Activated naive CD8-positive, alpha-beta T cell treated with anti-CD3 and anti-CD28 coated beads, Interleukin-2, amount 10 ng/mL, durations not matched to agents 7 days and 5 days (primary cell): ENCODE results near the gene FOXN1. TPM values are rescaled to one million over a fixed set of nuclear protein-coding genes. Genes with fewer than 3 reads are reported as not detected.

Experiments
- ATAC-seq: fragments of 150-1000 bp; cut with Tn5 transposase; one replicate; pipeline ENCODE4 v1.10.0; 2021; ENCODE audit warnings: low read depth, moderate library complexity
- POLR2A ChIA-PET: fragments of 350-600 bp; sonication (Branson Sonifier 250); formaldehyde crosslinking; loops from one replicate; lab custom pipeline; 2021; ENCODE audit warnings: antibody characterized with exemption; lab: Charles Lee
- DNase-seq: peaks from one replicate; pipeline ENCODE4 v3.0.0; 2021
- H3K27ac Mint-ChIP-seq: one replicate; pipeline ENCODE4 v1.8.0; 2022; ENCODE audit warnings: mild to moderate bottlenecking, mixed read lengths
- H3K27me3 Mint-ChIP-seq: one replicate; pipeline ENCODE4 v1.8.0; 2022; ENCODE audit warnings: mild to moderate bottlenecking, moderate library complexity, mixed read lengths
- H3K36me3 Mint-ChIP-seq: one replicate; pipeline ENCODE4 v1.8.0; 2021; ENCODE audit warnings: mild to moderate bottlenecking, mixed read lengths
- H3K4me1 Mint-ChIP-seq: one replicate; pipeline ENCODE4 v1.8.0; 2021; ENCODE audit warnings: mixed read lengths
- H3K4me3 Mint-ChIP-seq: one replicate; pipeline ENCODE4 v1.8.0; 2022; ENCODE audit warnings: mild to moderate bottlenecking, moderate library complexity, mixed read lengths
- H3K9me3 Mint-ChIP-seq: one replicate; pipeline ENCODE4 v1.8.0; 2021; ENCODE audit warnings: mixed read lengths
- total RNA-seq, 2 experiments: library from RNA; stranded (reverse); gene quantifications; one replicate each; pipeline ENCODE4 v1.2.3, GENCODE V29; 2021

The FOXN1 gene
- total RNA-seq, 2 experiments from 2014 or later: not detected

DNA sequence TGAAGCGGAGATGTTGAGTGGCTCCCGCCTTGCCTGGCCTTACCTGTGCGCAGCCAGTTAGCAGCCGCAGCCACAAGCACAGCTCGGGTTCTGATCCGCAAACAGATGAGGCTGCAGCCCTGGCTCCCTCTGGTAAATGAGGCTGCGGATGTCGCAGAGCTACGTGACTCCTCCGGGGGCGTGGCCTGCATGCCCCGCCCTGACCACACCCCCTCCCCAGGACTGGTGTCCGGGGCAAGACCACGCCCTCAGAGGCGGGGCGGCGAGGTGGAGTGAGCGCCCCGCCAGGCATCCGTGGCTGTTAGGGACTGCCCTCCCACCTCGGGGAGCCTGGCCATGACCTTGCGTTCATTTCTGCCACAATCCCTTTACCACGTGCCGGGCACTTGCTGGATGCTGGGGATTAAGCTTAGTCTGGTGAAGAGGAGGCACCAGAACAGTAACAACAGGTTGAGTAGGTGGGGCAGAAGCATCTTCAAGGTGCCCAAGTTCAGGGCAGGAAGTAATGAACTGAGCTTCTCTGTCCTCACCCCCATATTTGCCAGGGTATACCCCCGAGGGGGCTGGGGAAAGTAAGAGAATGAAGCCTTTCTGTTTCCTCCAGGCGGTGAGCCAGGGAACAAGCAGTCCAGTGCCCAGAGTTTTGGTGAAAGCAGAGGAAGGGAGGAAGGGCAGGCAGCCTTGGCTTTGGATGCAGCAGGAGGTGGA lies 70.8 kb downstream of the FOXN1 start, which contains the start of gene ALDOC:
Gene ALDOC, minus strand, starts transcription at position 138 of the 708 bp plus-strand sequence. CDS start 1,363 bp downstream, outside the sequence.
- POLR2A ChIA-PET: interaction anchor here (0.9 to 3.7 kb wide), 12 partner anchors 11 to 143 kb away, joined by 3 to 33 read pairs (median 4); partner anchors contain the start of genes BLTP2, PROCA1, RPL23A and SPAG5
- ATAC-seq: peak; percentile 88
- Mint-ChIP-seq H3K36me3 (peaks cover 24% of the 10 kb centered on the region), H3K27me3 (no peaks in the 10 kb centered on the region), H3K4me1 (peaks cover 20% of the 10 kb centered on the region), H3K9me3 (no peaks in the 10 kb centered on the region), H3K27ac (peak within 1 kb of the TSS; percentile 89), H3K4me3 (peak within 1 kb of the TSS; percentile 92)
- peak; percentile 99 for DNase-seq

DNA sequence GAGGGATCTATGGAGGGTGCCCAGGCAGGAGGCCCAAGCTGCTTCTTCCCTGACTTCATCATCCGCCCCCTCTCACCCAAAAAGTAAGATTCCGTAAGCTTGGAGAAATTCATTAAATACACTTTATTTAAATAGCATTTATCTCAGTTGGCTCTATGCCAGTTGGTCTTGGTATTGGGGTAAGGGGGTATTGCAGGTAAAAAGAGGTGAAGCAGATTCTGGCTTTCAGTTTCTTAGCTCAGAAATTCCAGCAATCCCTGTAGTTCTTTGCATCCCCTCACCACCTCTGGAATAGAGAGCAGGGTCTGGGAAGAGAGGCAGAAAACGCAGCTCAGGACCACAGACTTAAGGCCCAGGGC lies 71.3 kb downstream of the FOXN1 start:
- no peak overlapping the region for H3K4me3 Mint-ChIP-seq
- no peaks in the 10 kb centered on the region for H3K27me3 Mint-ChIP-seq
- peak overlapping the region; percentile 89 for H3K27ac Mint-ChIP-seq
- H3K9me3 Mint-ChIP-seq: no peaks in the 10 kb centered on the region
- POLR2A ChIA-PET: interaction anchor here (0.9 to 3.7 kb wide), 9 partner anchors 19 to 143 kb away, joined by 3 to 33 read pairs (median 6); partner anchors contain the start of genes BLTP2, PROCA1, RPL23A and SPAG5
- ATAC-seq (no peak), DNase-seq (no peak)
- H3K4me1 Mint-ChIP-seq: peaks cover 15% of the 10 kb centered on the region
- H3K36me3 Mint-ChIP-seq: peaks cover 24% of the 10 kb centered on the region

DNA sequence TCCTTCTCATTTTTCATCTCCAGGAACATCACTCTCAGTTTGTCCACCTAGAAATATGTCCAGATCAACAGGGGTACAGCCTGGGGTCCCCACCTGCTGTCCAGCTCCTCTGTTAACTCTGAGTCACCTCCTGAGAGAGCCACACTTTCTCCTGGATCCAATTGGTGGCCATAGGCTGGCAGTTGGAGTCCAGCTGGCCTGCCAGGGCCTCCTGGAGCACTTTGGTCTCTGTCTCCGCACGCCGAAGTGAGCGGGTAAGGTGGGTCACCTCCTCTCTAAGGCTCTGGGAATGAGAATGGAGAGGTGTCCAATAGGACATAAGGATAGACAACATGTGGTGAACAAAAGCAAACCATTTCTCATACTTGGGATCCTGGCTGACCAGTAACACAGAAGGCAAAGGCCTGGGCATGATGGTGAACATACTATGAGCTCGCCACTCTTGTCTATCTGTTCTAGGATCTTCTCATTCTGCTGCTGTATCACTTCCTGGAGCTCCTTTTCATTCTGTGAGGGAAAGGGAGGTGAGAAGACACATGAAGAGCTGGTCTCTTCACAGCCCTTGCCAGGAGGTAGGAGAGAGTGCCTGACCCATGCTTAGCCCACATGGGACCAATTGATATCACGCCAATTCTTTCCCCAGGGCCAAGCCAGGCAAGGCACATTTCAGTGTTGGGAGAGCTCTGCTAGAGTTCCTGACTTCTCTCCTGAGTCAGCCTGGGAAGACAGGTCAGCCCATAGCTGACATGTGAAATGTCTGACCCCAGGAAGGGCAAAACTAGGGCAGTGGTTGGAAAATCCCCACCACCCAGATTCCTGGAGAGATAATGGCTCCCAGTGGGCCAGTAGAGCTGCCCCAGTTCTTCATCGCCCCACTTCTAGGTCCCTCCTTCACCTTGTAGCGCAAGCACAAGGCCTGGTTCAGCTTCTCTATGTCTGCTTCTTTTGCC lies 72.4 kb downstream of the FOXN1 start:
- Mint-ChIP-seq H3K4me1 (peaks cover 12% of the 10 kb centered on the region), H3K9me3 (no peaks in the 10 kb centered on the region), H3K27ac (no peak overlapping the region), H3K4me3 (no peak overlapping the region), H3K27me3 (no peaks in the 10 kb centered on the region), H3K36me3 (peaks cover 24% of the 10 kb centered on the region)
- DNase-seq (no peak), ATAC-seq (no peak)
- POLR2A ChIA-PET: interaction anchor here (0.5 to 2.3 kb wide), 4 partner anchors 11 to 66 kb away, joined by 3 to 12 read pairs (median 4); partner anchors contain the start of gene BLTP2

DNA sequence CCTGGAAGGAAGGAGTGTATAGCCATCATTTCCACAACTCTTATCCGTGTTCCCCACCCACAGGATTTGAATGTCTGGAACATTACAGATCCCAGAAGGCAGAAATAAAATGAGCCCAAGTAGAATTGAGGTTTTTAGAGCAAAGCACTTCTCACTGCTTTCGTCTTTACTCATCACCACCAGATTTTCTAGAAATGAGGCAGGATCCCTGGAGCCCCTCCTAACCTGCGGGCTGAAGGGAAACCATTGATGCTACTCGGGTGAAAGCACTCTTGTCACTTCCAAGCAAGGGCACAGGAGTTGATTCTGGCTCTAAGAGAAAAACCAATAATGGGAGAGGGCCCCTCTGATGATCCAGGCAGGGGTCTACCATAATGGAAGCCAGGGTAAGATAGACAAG lies 73.4 kb downstream of the FOXN1 start:
- Mint-ChIP-seq H3K4me1 (peaks cover 12% of the 10 kb centered on the region), H3K4me3 (no peak overlapping the region), H3K27me3 (no peaks in the 10 kb centered on the region), H3K36me3 (peaks cover 17% of the 10 kb centered on the region), H3K9me3 (no peaks in the 10 kb centered on the region), H3K27ac (no peak overlapping the region)
- POLR2A ChIA-PET: interaction anchor here (1.5 kb wide), 1 partner anchor 18 kb away, joined by 3 read pairs; no protein-coding TSS in a partner anchor
- ATAC-seq (no peak), DNase-seq (no peak)

DNA sequence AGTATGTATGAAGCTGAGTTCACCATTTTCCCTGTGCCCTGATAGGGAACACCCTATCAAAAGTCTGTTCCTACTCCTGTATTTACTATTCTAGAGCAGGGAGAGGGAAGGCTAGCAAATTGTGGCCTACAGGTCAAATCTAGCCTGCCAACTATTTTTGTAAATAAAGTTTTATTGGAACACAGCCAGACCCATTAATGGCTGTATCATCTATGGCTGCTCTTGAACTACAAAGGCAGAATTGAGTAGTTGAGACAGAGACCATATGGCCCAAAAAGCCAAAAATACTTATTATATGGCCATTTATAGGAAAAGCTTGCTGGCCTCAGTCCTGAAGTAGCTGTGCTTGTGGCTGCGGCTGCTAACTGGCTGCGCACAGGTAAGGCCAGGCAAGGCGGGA lies 74.8 kb downstream of the FOXN1 start:
- peaks cover 18% of the 10 kb centered on the region for H3K36me3 Mint-ChIP-seq
- no peak for ATAC-seq
- peak overlapping the region; percentile 10 for H3K27ac Mint-ChIP-seq
- no peaks in the 10 kb centered on the region for H3K9me3 Mint-ChIP-seq
- peaks cover 9% of the 10 kb centered on the region for H3K4me1 Mint-ChIP-seq
- H3K4me3 Mint-ChIP-seq: no peak overlapping the region
- no peak for DNase-seq
- POLR2A ChIA-PET: interaction anchor here (1.2 to 1.5 kb wide), 2 partner anchors 10 to 17 kb away, joined by 3 to 4 read pairs; partner anchors contain the start of gene PIGS
- H3K27me3 Mint-ChIP-seq: no peaks in the 10 kb centered on the region

DNA sequence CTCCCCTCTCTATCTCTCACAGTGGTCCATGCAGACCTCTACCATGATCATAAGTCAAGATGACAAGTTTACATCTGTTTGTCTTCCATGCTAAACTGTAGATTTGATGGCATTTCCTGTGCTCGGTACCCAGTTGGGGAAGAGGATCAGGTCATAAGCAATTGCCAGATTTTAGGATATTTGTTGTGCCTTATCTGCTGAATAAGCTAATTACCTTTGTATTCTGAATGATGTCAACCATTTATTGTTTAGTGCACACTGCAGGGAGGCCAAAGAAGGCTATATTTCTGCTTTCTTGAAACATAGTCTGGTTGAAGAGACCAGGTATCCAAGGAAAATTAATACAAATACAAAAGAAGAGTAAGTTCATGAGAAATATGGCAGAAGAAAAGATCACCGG lies 76.4 kb downstream of the FOXN1 start:
- no peak overlapping the region for H3K27ac Mint-ChIP-seq
- POLR2A ChIA-PET: interaction anchor here (2.2 kb wide), 1 partner anchor 11 kb away, joined by 5 read pairs; the partner anchor contains the start of gene PIGS
- ATAC-seq: no peak

DNA sequence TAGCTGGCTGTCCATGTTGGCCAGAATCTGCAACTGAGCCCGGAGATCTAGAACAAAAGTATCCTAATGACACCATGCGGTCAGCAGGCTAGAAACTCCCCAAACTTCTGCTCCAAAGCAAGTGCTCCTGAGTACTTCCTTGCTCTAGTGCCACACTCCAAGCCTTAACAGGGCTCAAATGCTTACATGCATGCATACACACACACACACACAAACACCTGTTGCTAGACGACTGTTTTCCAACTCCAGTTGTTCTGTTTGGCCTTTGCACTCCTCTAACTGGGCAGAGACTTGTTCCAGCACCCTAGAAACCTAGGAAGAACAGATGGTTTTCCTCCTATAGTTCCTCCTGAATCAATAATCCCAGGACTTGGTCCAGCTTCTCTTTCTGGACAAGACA lies 78.3 kb downstream of the FOXN1 start:
- Mint-ChIP-seq H3K27ac (no peak overlapping the region), H3K27me3 (no peaks in the 10 kb centered on the region), H3K9me3 (no peaks in the 10 kb centered on the region), H3K4me1 (peaks cover 1% of the 10 kb centered on the region), H3K36me3 (peaks cover 16% of the 10 kb centered on the region), H3K4me3 (no peak overlapping the region)
- POLR2A ChIA-PET: interaction anchor here (1.0 kb wide), 1 partner anchor 14 kb away, joined by 3 read pairs; no protein-coding TSS in a partner anchor
- DNase-seq (no peak), ATAC-seq (no peak)

More for the DNA sequence above, 76.4 kb downstream of the FOXN1 start:
- peaks cover 1% of the 10 kb centered on the region for H3K4me1 Mint-ChIP-seq
- no peak overlapping the region for H3K4me3 Mint-ChIP-seq
- no peaks in the 10 kb centered on the region for H3K9me3 Mint-ChIP-seq
- H3K27me3 Mint-ChIP-seq: no peaks in the 10 kb centered on the region
- peaks cover 15% of the 10 kb centered on the region for H3K36me3 Mint-ChIP-seq
- DNase-seq: no peak

DNA sequence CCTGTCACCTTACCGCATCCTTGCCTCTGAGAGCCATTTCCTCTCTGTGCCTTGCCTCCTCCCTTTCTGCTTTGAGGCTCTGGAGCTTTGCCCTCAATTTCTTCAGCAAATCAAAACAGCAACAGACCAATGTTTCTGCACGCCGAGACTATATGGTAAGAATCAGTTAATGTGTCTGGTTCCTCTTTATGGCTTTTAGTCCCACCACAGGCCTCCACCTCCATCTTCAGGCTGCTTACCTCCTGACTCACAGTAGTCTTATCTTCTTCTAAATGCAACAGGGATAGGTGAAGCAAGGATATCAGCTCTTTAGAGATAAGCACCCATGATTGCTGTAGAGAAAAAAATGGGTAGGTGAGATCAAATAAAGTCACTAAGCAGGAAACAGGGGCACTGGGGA lies 79.7 kb downstream of the FOXN1 start:
- DNase-seq (no peak), ATAC-seq (no peak)
- no peak overlapping the region for H3K27ac Mint-ChIP-seq
- H3K4me3 Mint-ChIP-seq: no peak overlapping the region
- H3K9me3 Mint-ChIP-seq: no peaks in the 10 kb centered on the region
- POLR2A ChIA-PET: no interaction called here
- H3K36me3 Mint-ChIP-seq: peaks cover 12% of the 10 kb centered on the region
- no peaks in the 10 kb centered on the region for H3K27me3 Mint-ChIP-seq
- H3K4me1 Mint-ChIP-seq: no peaks in the 10 kb centered on the region

Other genes starting within 250 kb of the FOXN1 start
- 10 to 100 TPM; 18.8 to 20.9 TPM for gene TMEM97, start 187.1 kb upstream of the FOXN1 start, total RNA-seq
- 10 to 100 TPM; 24.6 to 28.9 TPM for gene IFT20, start 170.9 kb upstream of the FOXN1 start, total RNA-seq
- gene TNFAIP1, start 170.6 kb upstream of the FOXN1 start, total RNA-seq: 10 to 100 TPM; 18.7 to 20.3 TPM
- 10 to 100 TPM; 51.5 to 54.5 TPM for gene POLDIP2, start 148.8 kb upstream of the FOXN1 start, total RNA-seq
- not detected for gene SEBOX, start 141.1 kb upstream of the FOXN1 start, total RNA-seq
- gene VTN, start 136.0 kb upstream of the FOXN1 start, total RNA-seq: under 1 TPM in 1 of 2 experiments, not detected in 1; 0.28 TPM
- gene SARM1, start 134.7 kb upstream of the FOXN1 start, total RNA-seq: 10 to 100 TPM; 25.6 to 25.8 TPM
- gene SLC46A1, start 100.1 kb upstream of the FOXN1 start, total RNA-seq: 1 to 10 TPM; 3.0 to 3.6 TPM
- gene SLC13A2, start 32.7 kb upstream of the FOXN1 start, total RNA-seq: not detected
- gene UNC119, start 46.3 kb downstream of the FOXN1 start, total RNA-seq: 10 to 100 TPM; 54.9 to 57.8 TPM
- 10 to 100 TPM; 60.5 to 63.1 TPM for gene PIGS, start 65.2 kb downstream of the FOXN1 start, total RNA-seq
- gene ALDOC, start 70.5 kb downstream of the FOXN1 start, total RNA-seq: 100 to 1,000 TPM; 142 to 154 TPM
- gene SPAG5, start 92.7 kb downstream of the FOXN1 start, total RNA-seq: 100 to 1,000 TPM; 109 to 118 TPM
- gene RSKR, start 107.8 kb downstream of the FOXN1 start, total RNA-seq: 10 to 100 TPM; 20.7 to 24.9 TPM
- 100 to 1,000 TPM; 144 to 157 TPM for gene BLTP2, start 138.8 kb downstream of the FOXN1 start, total RNA-seq
- 10 to 100 TPM; 47.3 to 50.1 TPM for gene SDF2, start 155.6 kb downstream of the FOXN1 start, total RNA-seq
- gene SUPT6H, start 155.9 kb downstream of the FOXN1 start, total RNA-seq: 10 to 100 TPM; 81.4 to 87.1 TPM
- 10 to 100 TPM; 12.0 to 12.1 TPM for gene PROCA1, start 205.5 kb downstream of the FOXN1 start, total RNA-seq
- 1 to 10 TPM; 7.3 to 8.2 TPM for gene RAB34, start 211.5 kb downstream of the FOXN1 start, total RNA-seq
- gene RPL23A, start 213.6 kb downstream of the FOXN1 start, total RNA-seq: 1,000 to 10,000 TPM; 2,286 to 2,290 TPM
- 1 to 10 TPM; 1.6 to 2.2 TPM for gene TLCD1, start 219.9 kb downstream of the FOXN1 start, total RNA-seq
- 1 to 10 TPM; 7.1 to 8.9 TPM for gene NEK8, start 222.4 kb downstream of the FOXN1 start, total RNA-seq
- 10 to 100 TPM; 48.1 to 55.3 TPM for gene TRAF4, start 237.7 kb downstream of the FOXN1 start, total RNA-seq